ENCODE data around the gene ICE2.

- no peak for TF ChIP-seq CTCF (conservative IDR thresholded peaks at IDR 0.05; ENCODE audit: low read depth, low read length)
- no peak for TF ChIP-seq MXI1 (IDR thresholded peaks at IDR 0.05; ENCODE audit: borderline replicate concordance, low read depth, low read length)
- TF ChIP-seq MAZ (IDR thresholded peaks at IDR 0.05; ENCODE audit: borderline replicate concordance, low read depth, low read length): no peak
These were observed 52.0 kb downstream of the ICE2 start for GRCh38 chr15:60426870-60427508.

All from IMR-90 (cell line).